Spleen (tissue), 11 donors: ENCODE data around the gene BCAR1. TPM values are rescaled to one million over a fixed set of nuclear protein-coding genes. Genes with fewer than 3 reads are reported as not detected.
"Not testable (repeated sequence)": the region's sequence is repeated elsewhere in the genome, so short reads cannot be mapped to it uniquely, and the experiment has no call there.

Experiments used
- DNase-seq: peaks from one replicate; pipeline ENCODE4 v3.0.0-alpha.2; 2020
- H3K27ac ChIP-seq, 8 donors: fragments of 200-600 bp; sonication (generic) in 7 of 8; 1 replicate in 4 of 8; 2 replicates in 4 of 8; pipeline versions ENCODE4 v1.5.0 to v1.8.0; 2016 to 2021; ENCODE audit warnings: inconsistent platforms in 4 of 8, mild to moderate bottlenecking in 4 of 8, moderate library complexity in 1 of 8
- H3K27me3 ChIP-seq, 7 donors: fragments of 200-600 bp; sonication (generic) in 6 of 7; replicated peaks in 1 of 7; 1 replicate in 4 of 7; 2 replicates in 3 of 7; pipeline versions ENCODE4 v1.5.0 to v1.8.0; 2016 to 2021; ENCODE audit warnings: inconsistent platforms in 3 of 7, mild to moderate bottlenecking in 1 of 7
- H3K36me3 ChIP-seq, 6 donors: fragments of 200-600 bp; sonication (generic) in 5 of 6; 1 replicate in 4 of 6; 2 replicates in 2 of 6; pipeline versions ENCODE4 v1.5.0 to v1.8.0; 2016 to 2021; ENCODE audit warnings: inconsistent platforms in 2 of 6
- H3K4me1 ChIP-seq, 6 donors: fragments of 200-600 bp; sonication (generic) in 5 of 6; 1 replicate in 3 of 6; 2 replicates in 3 of 6; pipeline versions ENCODE4 v1.5.0 to v1.8.0; 2016 to 2021; ENCODE audit warnings: inconsistent platforms in 3 of 6
- H3K4me3 ChIP-seq, 8 donors: fragments of 200-600 bp; sonication (generic) in 7 of 8; 1 replicate in 4 of 8; 2 replicates in 4 of 8; pipeline versions ENCODE4 v1.5.0 to v1.8.0; 2016 to 2021; ENCODE audit warnings: inconsistent platforms in 4 of 8, mild to moderate bottlenecking in 4 of 8, moderate library complexity in 2 of 8
- H3K9me3 ChIP-seq, 8 donors: fragments of 200-600 bp; sonication (generic) in 7 of 8; 1 replicate in 4 of 8; 2 replicates in 4 of 8; pipeline versions ENCODE4 v1.5.0 to v1.8.0; 2016 to 2021; ENCODE audit warnings: inconsistent platforms in 4 of 8
- POLR2A ChIP-seq, 3 donors: fragments of 450-650 bp; IDR thresholded peaks; one replicate each; pipeline ENCODE4 v1.5.1; 2017; ENCODE audit warnings: antibody characterized with exemption in 3 of 3, mild to moderate bottlenecking in 1 of 3
- POLR2AphosphoS5 ChIP-seq, 3 donors: sonication (generic); formaldehyde crosslinking; IDR thresholded peaks; one replicate each; pipeline ENCODE4 v1.5.1; 2017; ENCODE audit warnings: antibody characterized with exemption in 3 of 3
- WGBS, 5 donors: extraction: QIAGEN DNeasy Blood & Tissue Kit in 3 of 5; methylation state at CpG; one replicate each; pipeline versions ENCODE4 v1.1.5 to v1.1.7; 2013 to 2018; 5-methylcytosine and 5-hydroxymethylcytosine counted together
- intact Hi-C: fragments of 100-400 bp; cut with DNase I; formaldehyde crosslinking; loops from one replicate; pipeline ENCODE4 v1.15.0; 2023; ENCODE audit warnings: low total_unique reads
- polyA plus RNA-seq, 3 donors: library from polyadenylated mRNA; stranded (reverse); fragments of 200-250 nt; gene quantifications; one replicate each; pipeline ENCODE4 v1.2.1, GENCODE V29; 2013
- total RNA-seq, 7 donors: library from RNA; depleted of rRNA in 3 of 7; stranded (reverse); fragments of >200 nt in 3 of 7; fragmentation: NEBNext Ultra II Directional in 4 of 7; extraction: Animal tissue kit (Norgen Biotek cat#: 25700) in 4 of 7; gene quantifications; one replicate each; pipeline versions ENCODE4 v1.1.0 to v1.2.1, GENCODE V29; 2016 to 2021
- TF ChIP-seq, protein P1 (sequence below), 11 experiments: fragments of 200-600 bp in 7 of 11; fragments of 450-650 bp in 4 of 11; sonication (generic) in 4 of 11; IDR thresholded peaks in 8 of 11; conservative IDR thresholded peaks in 3 of 11; 1 replicate in 7 of 11; 2 replicates in 4 of 11; pipeline versions ENCODE4 v1.4.0 to v1.8.0; 2016 to 2021; ENCODE audit warnings: antibody characterized with exemption in 11 of 11, inconsistent platforms in 4 of 11, mild to moderate bottlenecking in 1 of 11
- donor health status: healthy with polysubstance abuse.
- donor health status: DM: no; HTN: no; CAD: no; lungs with moderate emphysema.
- donor health status: DM: no; HTN: no; CAD: no.
- donor health status: Bipolar disorder and iron deficiency.
- donor health status: healthy.
- donor health status: DM: no; HTN: no; CAD: no.
- donor health status: DM: yes; HTN: yes; CAD: no.

BCAR1 gene
- total and polyA plus RNA-seq, 10 donors: 14.6 to 164 (median 71.9) TPM

DNA sequence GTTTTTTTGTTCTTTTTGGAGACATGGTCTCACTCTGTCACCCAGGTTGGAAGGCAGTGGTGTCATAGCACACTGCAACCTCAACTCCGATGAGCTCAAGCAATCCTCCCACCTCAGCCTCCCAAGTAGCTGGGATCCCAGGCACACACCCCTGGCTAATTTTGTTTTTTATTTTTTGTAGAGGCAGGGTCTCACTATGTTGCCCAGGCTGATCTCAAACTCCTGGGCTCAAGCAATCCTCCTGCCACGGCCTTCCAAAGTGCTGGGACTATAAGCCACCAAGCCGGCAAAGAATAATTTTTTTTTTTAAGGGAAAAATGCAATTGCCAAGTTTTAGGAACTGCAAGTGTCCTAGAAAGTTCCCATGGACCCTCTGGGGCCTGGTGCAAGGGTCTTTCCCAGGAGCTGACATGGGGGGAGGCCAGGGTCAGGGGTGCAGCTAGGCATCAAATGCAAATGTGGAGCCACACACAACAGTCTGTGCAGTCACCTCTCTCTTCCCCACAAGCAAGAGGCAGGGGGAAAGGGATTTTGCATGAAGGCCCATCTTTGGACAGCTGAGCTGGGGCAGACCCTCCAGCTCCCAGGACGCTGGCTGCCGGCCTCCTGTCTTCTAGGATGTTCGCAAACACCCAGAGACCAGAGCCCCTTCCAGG is 20.1 kb upstream of the BCAR1 start:
- intact Hi-C loops: no loop called here

DNA sequence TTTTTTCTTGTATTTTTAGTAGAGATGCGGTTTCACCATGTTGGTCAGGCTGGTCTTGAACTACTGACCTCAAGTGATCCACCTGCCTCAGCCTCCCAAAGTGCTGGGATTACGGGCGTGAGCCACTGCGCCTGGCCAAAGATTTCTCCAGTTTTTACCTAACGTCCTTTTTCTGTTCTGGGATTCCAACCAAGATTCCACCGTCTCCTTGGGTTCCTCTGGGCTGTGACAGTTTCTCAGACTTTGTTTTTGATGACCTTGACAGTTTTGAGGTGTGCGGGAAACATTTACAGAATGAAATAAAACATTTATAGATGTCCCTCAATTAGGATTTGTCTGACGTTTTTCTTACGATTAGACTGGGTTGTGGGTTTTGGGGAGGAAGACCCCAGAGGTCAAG is 17.9 kb upstream of the BCAR1 start:
- H3K27ac ChIP-seq, DNase-seq, H3K9me3 ChIP-seq, H3K36me3 ChIP-seq, intact Hi-C loops, H3K4me3 ChIP-seq: not testable (repeated sequence)
- peaks cover 0 to 83% (median 20%) of the 10 kb centered on the region in 7 donors for H3K27me3 ChIP-seq
- peaks cover 10 to 74% (median 41%) of the 10 kb centered on the region in 6 donors for H3K4me1 ChIP-seq
- WGBS, 5 donors: 65 to 82% (median 80%) methylated on average over 9 of the region's 9 CpGs

More for the DNA sequence above, 20.1 kb upstream of the BCAR1 start:
- Histone ChIP-seq H3K9me3 (no peaks in the 10 kb centered on the region), H3K36me3 (no peaks in the 10 kb centered on the region), H3K4me1 (peaks cover 3 to 63% (median 22%) of the 10 kb centered on the region in 6 donors), H3K27ac (peak overlapping the region in 4 of 8 donors; percentile 16 to 66 (median 47)), H3K27me3 (peaks cover 0 to 76% (median 3%) of the 10 kb centered on the region in 7 donors), H3K4me3 (no peak overlapping the region)
- 64 to 78% (median 74%) methylated on average over 6 of the region's 6 CpGs for WGBS, 5 donors
- DNase-seq: no peak
- TF ChIP-seq, protein P1, sequence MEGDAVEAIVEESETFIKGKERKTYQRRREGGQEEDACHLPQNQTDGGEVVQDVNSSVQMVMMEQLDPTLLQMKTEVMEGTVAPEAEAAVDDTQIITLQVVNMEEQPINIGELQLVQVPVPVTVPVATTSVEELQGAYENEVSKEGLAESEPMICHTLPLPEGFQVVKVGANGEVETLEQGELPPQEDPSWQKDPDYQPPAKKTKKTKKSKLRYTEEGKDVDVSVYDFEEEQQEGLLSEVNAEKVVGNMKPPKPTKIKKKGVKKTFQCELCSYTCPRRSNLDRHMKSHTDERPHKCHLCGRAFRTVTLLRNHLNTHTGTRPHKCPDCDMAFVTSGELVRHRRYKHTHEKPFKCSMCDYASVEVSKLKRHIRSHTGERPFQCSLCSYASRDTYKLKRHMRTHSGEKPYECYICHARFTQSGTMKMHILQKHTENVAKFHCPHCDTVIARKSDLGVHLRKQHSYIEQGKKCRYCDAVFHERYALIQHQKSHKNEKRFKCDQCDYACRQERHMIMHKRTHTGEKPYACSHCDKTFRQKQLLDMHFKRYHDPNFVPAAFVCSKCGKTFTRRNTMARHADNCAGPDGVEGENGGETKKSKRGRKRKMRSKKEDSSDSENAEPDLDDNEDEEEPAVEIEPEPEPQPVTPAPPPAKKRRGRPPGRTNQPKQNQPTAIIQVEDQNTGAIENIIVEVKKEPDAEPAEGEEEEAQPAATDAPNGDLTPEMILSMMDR (IDR thresholded peaks at IDR 0.05 in 8 of 11, conservative IDR thresholded peaks at IDR 0.05 in 3 of 11): no peak
- no peak for TF ChIP-seq POLR2AphosphoS5 (IDR thresholded peaks at IDR 0.05)
- no peak for TF ChIP-seq POLR2A (IDR thresholded peaks at IDR 0.05)

DNA sequence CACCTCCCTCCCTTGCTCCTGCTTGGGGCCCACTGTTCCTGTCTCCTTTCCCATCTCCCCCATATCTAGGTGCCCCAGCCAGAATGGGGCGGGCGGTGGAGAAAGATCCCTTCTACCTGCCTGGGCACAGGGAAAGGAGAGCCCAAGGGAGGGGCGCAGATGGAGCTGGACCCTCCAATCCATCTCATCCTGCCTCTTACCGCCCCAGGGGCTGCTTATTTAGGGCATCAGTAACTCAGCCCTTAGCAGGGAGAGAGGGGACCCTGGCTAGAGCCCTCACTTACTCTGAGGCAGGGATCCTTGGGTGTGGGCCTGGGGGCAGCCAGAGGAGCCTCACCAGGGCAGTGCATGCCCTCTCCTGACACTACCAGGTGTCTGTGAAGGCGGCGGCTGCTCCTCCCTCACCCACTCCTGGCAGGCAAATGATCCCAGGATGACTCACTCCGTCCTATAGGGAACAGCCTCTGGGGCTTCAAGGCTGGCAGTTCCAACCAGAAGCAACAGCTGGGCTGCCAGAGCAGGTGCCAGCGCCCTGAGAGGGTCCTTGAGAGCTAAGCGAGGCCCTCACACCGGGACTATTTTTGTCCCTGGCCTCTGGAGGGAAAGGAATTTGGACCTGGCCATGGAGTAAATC is 16.3 kb upstream of the BCAR1 start:
- H3K27ac ChIP-seq: peak overlapping the region in 7 of 8 donors; percentile 2 to 97 (median 42)
- H3K36me3 ChIP-seq: no peaks in the 10 kb centered on the region
- peaks cover 0 to 86% (median 20%) of the 10 kb centered on the region in 7 donors for H3K27me3 ChIP-seq
- TF ChIP-seq POLR2AphosphoS5 (IDR thresholded peaks at IDR 0.05) (peak; percentile 21 to 68 (median 56)), POLR2A (IDR thresholded peaks at IDR 0.05) (no peak)
- H3K9me3 ChIP-seq: no peaks in the 10 kb centered on the region
- 72 to 89% (median 77%) methylated on average over 7 to 10 of the region's 10 CpGs for WGBS, 5 donors
- peaks cover 21 to 76% (median 48%) of the 10 kb centered on the region in 6 donors for H3K4me1 ChIP-seq
- H3K4me3 ChIP-seq: peak overlapping the region in 2 of 8 donors; percentile 19 to 83
- intact Hi-C loops: no loop called here
- no peak for DNase-seq

DNA sequence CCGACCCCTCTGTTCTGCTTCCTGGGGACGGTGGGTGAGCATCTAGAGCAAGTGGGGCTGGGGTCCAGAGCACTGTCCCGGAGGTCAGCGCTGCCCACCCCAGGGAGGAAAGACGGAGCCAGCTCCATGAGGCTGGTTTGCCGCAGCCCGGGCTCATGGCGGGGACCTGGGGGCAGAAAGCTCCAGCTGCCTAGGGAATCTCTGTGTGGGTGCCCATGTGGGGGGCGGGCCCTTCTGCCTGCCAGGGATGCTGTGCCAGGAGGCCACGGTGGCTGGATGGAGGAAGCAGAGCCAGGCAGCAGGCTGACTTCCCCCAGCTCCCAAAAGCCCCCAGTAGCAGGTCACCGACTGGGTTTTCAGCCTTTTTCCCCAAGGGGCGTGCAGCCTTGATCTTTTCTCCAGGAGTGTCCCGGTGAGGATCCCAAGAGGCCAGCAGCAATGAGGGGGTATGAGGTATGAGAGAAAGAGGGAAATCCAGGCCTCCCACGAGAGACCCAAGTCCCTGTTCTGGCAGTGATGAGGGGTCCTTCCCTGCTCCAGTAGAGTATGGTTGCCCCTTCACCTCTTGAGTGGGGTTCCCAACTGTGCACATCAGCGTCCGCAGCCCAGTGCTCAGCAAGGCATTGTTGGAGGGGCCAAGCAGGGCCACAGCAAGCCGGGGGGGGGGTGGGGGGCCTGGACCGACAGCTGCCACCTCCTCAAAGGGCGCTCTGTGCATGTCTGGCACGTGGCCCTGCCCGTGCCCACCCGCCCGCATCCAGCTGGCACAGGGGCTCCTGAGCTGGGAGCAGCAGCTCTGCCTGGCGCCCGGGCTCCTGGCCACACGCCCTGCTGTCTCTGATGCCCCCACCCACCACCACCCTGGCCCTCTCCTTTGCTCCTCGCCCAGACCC is 15.6 kb upstream of the BCAR1 start:
- Histone ChIP-seq H3K4me3 (peak overlapping the region in 4 of 8 donors; percentile 60 to 83 (median 68)), H3K36me3 (no peaks in the 10 kb centered on the region), H3K27ac (peak overlapping the region in 7 of 8 donors; percentile 42 to 97 (median 92)), H3K4me1 (peaks cover 21 to 76% (median 47%) of the 10 kb centered on the region in 6 donors), H3K9me3 (no peaks in the 10 kb centered on the region), H3K27me3 (peaks cover 0 to 86% (median 20%) of the 10 kb centered on the region in 7 donors)
- intact Hi-C loops: no loop called here
- no peak for DNase-seq
- WGBS, 5 donors: 75 to 81% (median 78%) methylated on average over 16 to 27 of the region's 27 CpGs
- TF ChIP-seq, protein P1 (IDR thresholded peaks at IDR 0.05 in 8 of 11, conservative IDR thresholded peaks at IDR 0.05 in 3 of 11): no peak
- TF ChIP-seq POLR2AphosphoS5 (IDR thresholded peaks at IDR 0.05) (no peak), POLR2A (IDR thresholded peaks at IDR 0.05) (no peak)
